H1 (cell line): ENCODE measurements around the gene KCNG3. TPM values are rescaled to one million over a fixed set of nuclear protein-coding genes. Genes with fewer than 3 reads are reported as not detected.

Experiments
- CHD7 ChIP-seq: fragments of 300-600 bp; sonication (generic); IDR thresholded peaks from 2 replicates; pipeline ENCODE4 v1.7.1; 2012; ENCODE audit warnings: low read length, moderate library complexity, mild to moderate bottlenecking, inconsistent platforms; ENCODE audit not compliant: insufficient replicate concordance
- POLR2A ChIP-seq, 2 experiments: IDR thresholded peaks; 1 replicate in 1 of 2; 2 replicates in 1 of 2; pipeline ENCODE4 v1.6.1; 2011; ENCODE audit warnings: low read depth in 2 of 2, low read length in 2 of 2, mild to moderate bottlenecking in 2 of 2; ENCODE audit errors: control extremely low read depth in 1 of 2
- polyA plus RNA-seq, 7 experiments: library from polyadenylated mRNA; depleted of rRNA in 3 of 7; stranded (reverse) in 5 of 7; unstranded in 2 of 7; fragments of >200 nt in 5 of 7; fragments of 200-250 nt in 2 of 7; gene quantifications; 1 replicate in 5 of 7; 2 replicates in 1 of 7; 4 replicates in 1 of 7; pipeline versions ENCODE4 v1.2.1 to v1.2.3, GENCODE V29; 2011 to 2013; ENCODE audit warnings: missing spikeins in 2 of 7, mixed read lengths in 2 of 7
- total RNA-seq: library from RNA; stranded (reverse); fragmentation: NEBNext Ultra II Directional; extraction: Animal tissue kit (Norgen Biotek cat#: 25700); gene quantifications from 2 replicates; pipeline ENCODE4 v1.2.1, GENCODE V29; 2021

Gene KCNG3
- total and polyA plus RNA-seq, 2 of the 8 experiments (the other 6 are each of a cell fraction or from before 2014, with no cell fraction given), result 8.1 to 21.3 TPM

- TF ChIP-seq CHD7, result no peak
- TF ChIP-seq POLR2A (IDR thresholded peaks at IDR 0.05; ENCODE audit: control extremely low read depth in 1 of 2, low read depth in 2 of 2, low read length in 2 of 2), result no peak
- TF ChIP-seq, all 59 proteins: peak for 0
Measured at GRCh38 chr2:42421157-42421485, 72.7 kb downstream of the KCNG3 start (continued).
